Astrocyte of the spinal cord (primary cell): ENCODE measurements around the gene SQOR.
A peak's percentile ranks its signal among the peaks of the same experiment; 100 is the strongest.

Source experiments
- DNase-seq: peaks from one replicate; pipeline ENCODE4 v3.0.0; 2011; ENCODE audit warnings: low read depth, low spot score
- H3K4me3 ChIP-seq: 2 replicates; pipeline ENCODE4 v1.5.1; 2011; ENCODE audit warnings: low read depth, mild to moderate bottlenecking, low read length, moderate library complexity
- in situ Hi-C: cut with HindIII; loops from 2 replicates; pipeline ENCODE4 v1.10.0; 2017; ENCODE audit warnings: low sequenced_read_pairs
- TF ChIP-seq, protein P1 (sequence below): IDR thresholded peaks from 2 replicates; pipeline ENCODE4 v1.5.1; 2012; ENCODE audit warnings: low read depth, mild to moderate bottlenecking, low read length, inconsistent platforms

SQOR gene

GRCh38 chr15:45701108-45701507 is 66.3 kb downstream of the SQOR start:
- TF ChIP-seq, protein P1, sequence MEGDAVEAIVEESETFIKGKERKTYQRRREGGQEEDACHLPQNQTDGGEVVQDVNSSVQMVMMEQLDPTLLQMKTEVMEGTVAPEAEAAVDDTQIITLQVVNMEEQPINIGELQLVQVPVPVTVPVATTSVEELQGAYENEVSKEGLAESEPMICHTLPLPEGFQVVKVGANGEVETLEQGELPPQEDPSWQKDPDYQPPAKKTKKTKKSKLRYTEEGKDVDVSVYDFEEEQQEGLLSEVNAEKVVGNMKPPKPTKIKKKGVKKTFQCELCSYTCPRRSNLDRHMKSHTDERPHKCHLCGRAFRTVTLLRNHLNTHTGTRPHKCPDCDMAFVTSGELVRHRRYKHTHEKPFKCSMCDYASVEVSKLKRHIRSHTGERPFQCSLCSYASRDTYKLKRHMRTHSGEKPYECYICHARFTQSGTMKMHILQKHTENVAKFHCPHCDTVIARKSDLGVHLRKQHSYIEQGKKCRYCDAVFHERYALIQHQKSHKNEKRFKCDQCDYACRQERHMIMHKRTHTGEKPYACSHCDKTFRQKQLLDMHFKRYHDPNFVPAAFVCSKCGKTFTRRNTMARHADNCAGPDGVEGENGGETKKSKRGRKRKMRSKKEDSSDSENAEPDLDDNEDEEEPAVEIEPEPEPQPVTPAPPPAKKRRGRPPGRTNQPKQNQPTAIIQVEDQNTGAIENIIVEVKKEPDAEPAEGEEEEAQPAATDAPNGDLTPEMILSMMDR: no peak
- in situ Hi-C loops: no loop called here
- H3K4me3 ChIP-seq: no peak overlapping the region
- no peak for DNase-seq

- TF ChIP-seq, protein P1: no peak
- H3K4me3 ChIP-seq: no peak overlapping the region
- in situ Hi-C loops: no loop called here
Measured at GRCh38 chr15:45702041-45702440, 67.2 kb downstream of the SQOR start.

GRCh38 chr15:45703670-45704328 is 69.0 kb downstream of the SQOR start:
- no peak for DNase-seq
- peak overlapping the region; percentile 59 for H3K4me3 ChIP-seq
- TF ChIP-seq, protein P1: peak; percentile 14

More at GRCh38 chr15:45702041-45702440, 67.2 kb downstream of the SQOR start:
- no peak for DNase-seq

DNA sequence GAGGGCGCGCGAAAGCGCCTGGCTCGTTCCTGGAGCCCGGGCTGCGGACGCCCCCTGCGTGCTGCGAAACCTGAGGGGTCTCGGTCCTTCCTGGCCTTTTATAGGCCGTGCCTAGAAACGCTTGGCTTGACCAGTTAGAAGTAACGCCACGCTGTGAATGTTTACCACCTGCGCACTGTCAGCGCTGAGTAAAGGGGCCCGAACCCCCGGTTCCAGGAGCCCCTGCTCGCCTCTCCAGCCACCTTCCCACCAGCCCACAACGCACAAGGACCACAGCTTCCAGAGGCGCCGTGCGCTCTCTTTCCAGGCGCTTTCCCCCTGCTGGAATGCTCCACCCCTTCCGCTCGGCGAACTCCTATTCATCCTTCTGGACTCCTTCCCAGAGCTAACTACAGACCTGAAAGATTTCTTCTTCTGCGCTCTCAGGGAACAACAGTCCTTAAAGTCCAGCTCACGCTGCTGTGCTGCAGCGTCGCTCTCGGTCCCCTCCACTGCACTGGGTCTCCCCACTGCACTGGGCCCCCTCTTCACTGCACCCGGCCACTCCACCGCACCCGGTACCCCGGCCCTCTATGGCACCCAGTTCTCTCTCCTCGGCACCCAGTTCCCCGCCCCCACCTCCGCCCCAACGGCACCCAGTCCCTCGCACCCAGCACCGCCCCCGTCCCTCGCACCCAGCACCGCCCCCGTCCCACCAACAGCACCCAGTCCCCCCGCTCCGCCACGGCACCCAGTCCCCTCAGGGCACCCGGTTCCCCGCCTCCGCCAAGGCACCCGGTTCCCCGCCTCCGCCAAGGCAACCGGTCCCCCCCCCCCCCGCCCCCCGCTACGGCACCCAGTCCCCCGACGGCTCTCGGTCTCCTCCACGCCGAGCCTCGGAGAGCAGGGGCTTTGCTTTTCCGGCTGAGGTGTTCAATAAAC is 69.8 kb downstream of the SQOR start:
- peak; percentile 16 for DNase-seq
- TF ChIP-seq, protein P1: no peak
- H3K4me3 ChIP-seq: peak overlapping the region; percentile 59
- in situ Hi-C loops: no loop called here

More at GRCh38 chr15:45703670-45704328, 69.0 kb downstream of the SQOR start:
- in situ Hi-C loops: no loop called here

- in situ Hi-C loops: no loop called here
- peak; percentile 89 for DNase-seq
- TF ChIP-seq, protein P1: peak; percentile 78
- peak overlapping the region; percentile 59 for H3K4me3 ChIP-seq
Measured at GRCh38 chr15:45705510-45706473, 71.0 kb downstream of the SQOR start.

DNA sequence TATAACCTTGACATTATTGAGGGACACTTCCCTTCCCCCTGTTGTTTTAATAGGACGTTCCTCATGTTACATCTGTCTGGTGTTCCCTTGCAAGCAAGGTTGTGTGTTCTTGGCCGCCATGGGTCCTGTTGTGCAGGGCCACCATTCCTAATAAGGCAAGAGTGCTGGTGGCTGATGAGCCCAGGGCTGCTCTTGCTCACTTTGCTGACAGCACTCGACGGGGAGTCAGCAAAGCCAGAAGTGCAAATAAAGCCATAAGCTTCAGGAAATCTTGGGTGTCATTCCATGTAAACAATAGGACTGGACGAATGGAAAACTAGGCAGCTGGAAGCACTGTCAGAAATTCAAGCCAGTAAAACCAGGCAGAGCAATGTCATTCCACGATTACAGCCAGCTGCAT is 75.8 kb downstream of the SQOR start:
- no peak for DNase-seq
- H3K4me3 ChIP-seq: no peak overlapping the region
- in situ Hi-C loops: no loop called here
- TF ChIP-seq, protein P1: no peak
